Measurements from ENCODE around the gene CYRIA.

The CYRIA gene

DNA sequence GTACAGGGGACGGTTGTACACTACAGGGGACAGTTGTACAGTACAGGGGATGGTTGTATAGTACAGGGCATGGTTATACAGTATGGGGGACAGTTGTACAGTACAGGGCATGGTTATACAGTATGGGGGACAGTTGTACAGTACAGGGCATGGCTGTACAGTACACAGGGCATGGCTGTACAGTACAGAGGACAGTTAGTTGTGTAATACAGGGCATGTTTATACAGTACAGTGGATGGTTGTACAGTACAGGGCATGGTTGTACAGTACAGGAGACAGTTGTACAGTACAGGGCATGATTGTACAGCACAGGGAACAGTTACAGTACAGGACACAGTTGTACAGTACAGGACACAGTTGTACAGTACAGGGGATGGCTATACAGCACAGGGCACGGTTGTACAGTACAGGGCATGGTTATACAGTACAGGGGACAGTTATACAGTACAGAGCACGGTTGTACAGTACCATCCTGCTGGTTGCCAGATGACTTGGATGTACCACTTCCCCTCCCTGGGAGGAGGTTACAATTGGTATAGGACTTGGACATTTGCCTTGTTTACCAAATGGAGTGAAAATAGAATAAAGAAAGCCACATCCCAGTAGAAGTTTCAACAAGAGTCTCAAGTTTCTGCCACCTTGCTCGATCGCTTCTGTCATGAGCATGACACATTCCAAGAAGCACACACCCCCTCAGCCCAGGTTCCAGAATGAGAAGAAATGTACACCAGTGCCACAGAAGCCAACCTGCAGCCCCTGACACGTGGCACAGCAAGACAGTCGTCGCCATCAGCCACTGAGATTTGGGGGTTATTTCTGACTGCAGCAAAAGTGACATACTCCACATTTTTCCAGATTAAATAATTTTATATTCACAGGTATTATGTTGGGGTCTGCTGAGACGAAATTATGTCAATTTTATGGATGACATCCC is 16.0 kb downstream of the CYRIA start:
- no peak for DNase-seq

DNA sequence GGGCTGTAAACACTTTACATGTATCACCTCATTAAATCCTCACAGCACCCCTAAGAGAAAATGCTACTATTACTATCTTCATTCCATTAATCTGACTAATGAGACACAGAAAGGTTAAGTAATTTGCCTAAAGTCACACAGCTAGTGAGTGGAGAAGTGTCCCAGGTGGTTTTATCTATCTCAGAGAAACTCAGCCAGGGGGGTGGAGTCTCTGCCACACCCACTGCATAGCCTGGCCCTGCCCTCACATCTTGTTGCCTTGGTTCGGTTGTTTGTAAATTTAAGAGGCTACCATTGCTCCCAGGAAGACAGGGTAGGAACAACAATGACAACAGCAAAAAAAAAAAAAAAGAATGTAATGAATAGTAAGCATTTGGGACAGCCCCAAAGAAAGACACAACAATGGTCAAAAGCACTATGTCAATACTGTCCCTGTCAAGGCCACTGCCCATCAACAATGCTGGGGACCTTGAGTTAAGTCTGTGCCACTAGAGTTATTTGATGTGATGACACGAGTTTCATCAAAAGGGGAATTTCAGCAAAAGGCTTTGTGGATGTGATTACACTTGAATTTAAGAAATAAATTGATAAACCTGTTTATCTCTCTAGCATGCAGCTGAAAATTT is 17.5 kb downstream of the CYRIA start:
- no peak for DNase-seq

DNA sequence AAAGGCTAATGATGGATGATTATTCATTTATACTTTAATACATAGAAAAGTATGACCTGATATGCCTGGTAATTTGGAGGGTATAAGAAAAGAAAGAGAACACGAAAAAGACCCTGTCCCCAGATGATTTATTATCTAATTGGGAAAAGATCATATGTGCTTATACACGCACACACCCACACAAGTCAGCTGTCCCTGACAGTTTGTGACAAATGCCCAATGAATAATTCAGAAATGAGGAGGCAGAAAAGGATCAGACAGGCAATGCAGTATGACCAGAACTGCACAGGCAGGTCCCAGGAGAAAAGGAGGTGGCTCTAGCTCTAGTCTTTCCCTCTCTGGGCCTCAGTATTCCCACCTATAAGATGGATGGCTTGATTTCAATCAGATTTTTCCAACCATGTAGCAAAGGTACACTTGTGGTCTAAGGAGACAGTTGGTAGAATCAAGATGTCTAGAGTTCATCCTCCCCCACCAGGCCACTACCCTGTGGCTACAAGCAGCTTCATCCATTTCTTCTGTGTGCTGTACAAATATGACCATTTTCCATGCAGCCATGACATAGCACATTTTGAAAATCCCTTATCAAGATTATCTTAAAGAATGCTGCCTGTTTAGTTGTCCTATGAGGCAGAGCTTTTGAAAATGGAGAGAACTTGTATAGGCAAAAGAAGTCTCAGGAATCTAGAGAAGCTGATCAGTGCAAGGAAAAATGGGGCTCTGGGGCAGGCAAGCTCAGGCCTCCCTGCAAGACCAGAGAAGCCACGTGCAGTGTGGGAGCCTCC is 19.7 kb downstream of the CYRIA start:
- peak in 2 of 3 donors; percentile 54 to 66 for DNase-seq

DNA sequence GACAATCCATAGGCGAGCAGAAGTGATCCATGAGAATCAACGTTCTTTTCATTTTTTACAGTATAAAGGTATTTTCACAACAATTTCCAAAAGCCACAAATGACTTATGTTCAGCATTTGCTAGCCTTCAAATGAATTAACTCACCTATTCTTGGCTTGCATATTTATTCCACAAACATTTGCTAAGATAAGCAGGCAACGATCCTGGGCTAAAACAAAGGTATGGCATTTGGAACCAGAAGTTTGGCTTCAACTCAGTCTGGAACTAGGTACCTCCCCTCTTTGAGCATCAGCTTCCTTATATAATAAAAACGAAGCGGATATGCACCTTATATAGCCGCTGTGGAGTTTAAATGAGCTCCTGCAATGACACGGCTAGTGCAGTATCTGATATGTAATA is 20.5 kb downstream of the CYRIA start:
- DNase-seq, result no peak

DNA sequence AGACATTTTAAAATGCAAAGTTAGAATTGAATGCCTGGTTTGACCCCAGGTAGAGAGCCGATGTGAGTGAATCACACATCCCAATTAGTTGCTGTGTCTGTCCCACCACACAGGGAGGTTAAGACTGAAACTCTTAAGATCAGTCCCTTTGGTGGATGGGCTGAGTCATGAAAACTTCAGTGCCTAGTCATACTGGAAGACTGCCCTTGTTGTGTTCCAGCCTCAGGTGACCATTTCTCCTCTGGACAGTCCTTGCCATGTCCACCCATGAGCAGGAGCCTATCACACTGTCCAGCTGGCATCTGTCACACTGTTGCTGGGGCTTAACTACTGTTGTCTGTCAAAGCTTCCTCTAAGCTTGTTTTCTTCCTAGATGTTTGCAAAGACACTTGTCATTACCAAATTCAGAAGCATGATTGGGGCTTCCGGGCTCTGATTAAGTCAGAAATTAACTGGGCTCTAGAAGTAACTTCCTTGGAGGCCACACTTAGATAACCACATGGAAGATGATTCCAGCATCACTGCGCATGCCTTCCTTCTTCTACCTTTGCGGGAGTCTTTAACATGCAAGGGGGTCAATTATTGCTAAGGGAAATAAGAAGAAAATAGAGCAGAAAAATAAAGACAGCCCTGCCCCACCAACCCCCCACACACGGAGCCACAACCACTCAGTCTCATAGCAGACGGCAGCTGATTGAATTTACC is 21.3 kb downstream of the CYRIA start:
- DNase-seq, result peak in 2 of 3 donors; percentile 38 to 45

DNA sequence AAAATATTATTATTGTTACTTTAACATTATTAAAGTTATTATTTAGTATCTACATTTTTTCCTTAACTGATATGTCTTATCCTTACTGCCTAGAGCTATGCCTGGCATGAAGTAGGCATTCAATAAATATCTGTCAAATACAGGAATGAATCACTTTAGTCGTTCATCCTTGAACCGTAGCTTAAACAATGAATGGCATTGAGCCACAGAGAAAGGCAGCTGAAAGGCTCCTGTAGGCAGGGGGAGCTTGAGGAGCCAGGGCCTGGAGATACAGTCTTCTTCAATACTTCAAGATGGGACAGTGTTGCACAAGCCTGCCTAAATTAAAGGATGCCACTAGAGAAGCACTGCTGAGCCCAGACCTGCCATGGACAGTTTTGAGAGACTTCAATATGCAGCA is 22.5 kb downstream of the CYRIA start:
- DNase-seq, result no peak

DNA sequence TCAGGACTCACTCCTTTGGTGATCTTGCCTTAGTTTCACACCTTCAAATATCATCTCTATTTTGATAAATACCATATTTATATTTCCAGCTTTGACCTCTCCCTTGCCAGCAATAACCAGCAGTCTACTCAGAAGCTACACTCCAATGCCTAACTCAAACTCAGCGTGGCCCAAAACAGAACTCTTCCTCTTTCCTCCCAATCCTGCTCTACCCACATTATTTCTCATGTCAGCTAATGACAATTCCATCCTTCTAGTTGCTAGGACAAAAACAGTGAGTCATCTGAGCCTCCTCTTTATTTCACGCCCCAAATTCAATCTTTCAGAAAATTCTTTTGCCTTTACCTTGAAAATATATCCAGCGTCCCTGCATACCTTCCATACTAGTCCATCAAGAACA is 23.5 kb downstream of the CYRIA start:
- peak; percentile 56 to 73 (median 63) for DNase-seq

DNA sequence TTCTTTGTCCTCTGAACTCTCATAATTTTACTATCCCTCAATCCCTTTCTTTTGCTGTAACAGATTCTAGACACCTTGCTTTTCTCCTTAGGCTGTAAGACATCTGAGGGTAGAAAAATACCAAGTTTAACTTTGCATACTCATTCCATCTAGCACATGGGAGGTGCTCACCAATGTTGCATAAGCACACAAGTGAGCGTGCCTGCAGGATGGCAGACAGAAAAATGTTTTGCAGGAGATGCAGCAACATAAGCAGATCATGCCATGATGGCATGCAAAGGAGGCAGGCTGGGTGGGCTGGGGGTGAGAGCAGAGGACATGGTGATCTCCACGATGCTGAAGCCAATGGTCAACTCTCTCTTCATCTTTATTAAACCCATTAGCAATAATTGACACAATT is 24.1 kb downstream of the CYRIA start:
- no peak for DNase-seq

DNA sequence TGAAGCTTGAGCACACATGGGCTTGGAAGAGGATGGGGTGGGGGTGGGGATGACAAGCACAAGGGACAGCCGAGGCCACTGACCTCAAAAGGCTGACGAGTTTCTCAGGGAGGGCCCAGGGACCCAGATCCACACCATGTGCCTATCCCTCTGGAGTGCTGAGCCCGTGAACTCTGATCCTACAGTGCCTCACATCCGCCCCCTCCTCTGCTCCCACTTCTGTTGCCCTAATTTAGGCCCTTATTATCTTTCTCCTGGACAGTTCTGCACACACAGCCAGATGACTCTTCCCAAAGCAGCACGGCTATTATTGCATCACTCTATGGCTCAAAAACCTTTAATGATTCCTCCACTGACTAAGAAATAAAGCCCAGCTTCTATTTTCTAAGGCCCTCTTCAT is 24.8 kb downstream of the CYRIA start:
- DNase-seq, result peak in 1 of 3 donors; percentile 57

DNA sequence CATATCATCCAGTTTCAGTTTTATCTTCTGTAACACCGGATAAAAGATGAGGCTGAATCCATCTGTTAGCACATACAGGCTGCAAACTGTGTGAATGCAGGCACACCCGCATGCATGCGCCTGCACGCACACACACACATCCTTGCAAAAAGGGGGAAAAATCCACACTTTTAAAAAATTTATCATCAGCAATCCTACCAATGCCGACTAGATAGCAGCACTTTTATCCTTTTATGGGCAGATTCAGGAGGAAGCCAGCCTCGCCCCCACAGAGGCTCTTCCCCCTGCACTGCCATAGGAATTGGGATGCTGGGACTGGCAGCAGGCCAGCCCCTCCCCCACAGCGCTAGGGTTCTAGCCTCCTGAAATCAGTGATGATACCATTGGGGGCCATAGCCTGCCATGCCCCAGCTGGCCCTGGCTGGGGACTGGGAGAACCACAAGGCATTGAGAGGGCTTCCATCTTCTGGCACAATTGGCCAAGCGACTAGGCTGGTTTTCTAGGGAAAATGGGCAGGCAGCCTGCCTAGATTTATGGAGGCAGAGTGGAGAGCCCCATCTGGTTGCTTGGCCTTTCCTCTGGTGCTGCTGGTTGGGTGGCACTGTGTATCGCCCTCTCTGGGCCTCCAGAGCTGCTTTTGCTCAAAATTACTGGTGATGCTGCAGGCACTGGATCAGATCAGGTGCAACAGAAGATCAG is 25.5 kb downstream of the CYRIA start:
- DNase-seq, result no peak

DNA sequence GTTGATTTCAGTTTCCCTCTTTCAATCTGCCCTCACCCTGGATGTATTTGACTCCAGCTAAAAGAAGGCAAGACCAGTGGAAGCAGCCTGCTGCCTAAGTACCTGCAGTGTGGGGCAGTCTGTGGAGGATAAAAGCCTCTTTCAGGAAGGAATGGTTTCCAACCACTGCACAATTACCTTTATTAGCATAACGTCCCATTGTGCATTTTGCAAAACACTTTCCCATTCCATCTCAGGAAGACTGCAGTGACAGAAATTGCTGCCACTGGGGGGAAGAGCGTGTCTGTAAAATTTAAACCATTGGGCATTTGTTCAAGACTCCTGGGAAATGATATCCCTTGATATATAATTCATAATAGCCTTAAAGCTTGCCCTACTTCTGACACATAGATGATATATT is 26.2 kb downstream of the CYRIA start:
- no peak for DNase-seq

DNA sequence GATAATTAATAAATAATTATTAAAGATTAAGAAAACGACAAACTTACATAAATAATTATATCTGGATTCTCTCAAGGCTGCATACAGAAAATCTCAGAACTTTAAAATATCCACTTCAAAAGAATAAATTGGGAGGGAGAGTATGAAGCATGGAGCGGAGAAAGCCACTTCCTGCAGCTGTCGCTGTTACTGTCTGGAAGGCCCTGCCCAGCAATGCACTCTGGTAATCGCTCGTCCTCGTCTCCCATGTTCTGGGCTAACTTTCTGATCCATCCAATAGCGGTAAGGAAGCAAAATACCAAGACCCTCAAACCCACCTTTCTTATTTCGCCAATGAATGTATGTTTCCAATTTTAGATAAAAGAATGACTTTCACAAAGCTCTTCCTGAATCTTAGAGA is 26.7 kb downstream of the CYRIA start:
- no peak for DNase-seq

DNA sequence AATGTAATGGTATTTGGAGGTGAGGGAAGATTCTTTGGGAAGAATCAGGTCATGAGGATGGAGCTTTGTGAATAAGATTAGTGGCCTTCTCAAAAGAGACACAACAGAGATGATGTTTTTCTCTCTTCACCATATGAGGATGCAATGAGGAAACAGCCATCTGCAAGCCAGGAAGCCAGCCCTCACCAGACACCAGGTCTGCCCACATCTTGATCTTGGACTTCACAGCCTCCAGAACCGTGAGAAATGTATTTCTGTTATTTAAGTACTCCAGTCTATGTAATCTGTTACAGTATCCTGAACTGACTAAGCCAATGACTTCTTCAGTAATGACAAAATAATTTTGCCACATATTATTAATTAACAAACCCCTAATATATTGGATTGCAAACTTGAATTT is 28.3 kb downstream of the CYRIA start:
- no peak for DNase-seq

DNA sequence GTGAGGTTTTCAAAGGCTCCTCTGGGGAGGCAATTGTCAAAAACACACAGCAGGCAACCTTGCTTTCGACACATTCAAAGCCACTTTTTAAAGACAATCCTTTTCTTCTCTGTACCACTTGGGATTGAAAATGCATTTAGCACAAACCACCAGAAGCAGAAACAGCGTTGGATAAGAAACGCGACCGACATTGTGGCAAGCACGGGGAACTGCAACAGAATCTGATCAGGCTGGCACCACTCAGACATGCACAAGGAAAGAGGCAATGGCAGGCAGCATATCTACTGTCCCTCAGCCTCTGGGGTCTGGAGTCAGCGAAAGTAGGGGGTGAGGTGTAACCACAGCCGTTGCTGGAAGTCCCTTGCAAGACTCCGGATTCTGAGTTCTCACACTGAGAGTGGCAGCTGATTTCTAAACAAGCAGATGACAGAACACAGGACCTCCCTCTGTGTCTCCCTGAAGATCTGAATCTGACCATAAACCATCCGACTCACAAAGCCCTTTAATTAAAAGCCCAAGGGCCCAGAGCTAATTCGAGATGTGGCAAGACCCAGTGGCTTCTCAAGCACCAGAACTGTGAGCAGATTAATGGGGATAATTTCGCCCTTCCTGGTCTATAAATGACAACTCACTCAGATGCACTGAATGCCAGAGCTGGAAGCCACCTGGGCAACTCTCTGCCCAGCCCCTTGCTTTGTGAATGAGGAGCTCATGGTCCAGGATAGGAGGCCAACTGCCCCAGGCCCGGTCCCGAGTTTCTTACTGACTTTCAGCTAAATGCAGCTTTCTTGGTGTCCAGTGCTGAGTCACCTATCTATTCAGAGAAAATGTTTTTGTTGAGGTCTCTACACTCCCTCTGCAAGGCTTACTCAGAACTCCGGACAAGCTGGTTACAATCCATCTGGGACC is 29.6 kb downstream of the CYRIA start:
- peak in 2 of 3 donors; percentile 41 to 67 for DNase-seq

DNA sequence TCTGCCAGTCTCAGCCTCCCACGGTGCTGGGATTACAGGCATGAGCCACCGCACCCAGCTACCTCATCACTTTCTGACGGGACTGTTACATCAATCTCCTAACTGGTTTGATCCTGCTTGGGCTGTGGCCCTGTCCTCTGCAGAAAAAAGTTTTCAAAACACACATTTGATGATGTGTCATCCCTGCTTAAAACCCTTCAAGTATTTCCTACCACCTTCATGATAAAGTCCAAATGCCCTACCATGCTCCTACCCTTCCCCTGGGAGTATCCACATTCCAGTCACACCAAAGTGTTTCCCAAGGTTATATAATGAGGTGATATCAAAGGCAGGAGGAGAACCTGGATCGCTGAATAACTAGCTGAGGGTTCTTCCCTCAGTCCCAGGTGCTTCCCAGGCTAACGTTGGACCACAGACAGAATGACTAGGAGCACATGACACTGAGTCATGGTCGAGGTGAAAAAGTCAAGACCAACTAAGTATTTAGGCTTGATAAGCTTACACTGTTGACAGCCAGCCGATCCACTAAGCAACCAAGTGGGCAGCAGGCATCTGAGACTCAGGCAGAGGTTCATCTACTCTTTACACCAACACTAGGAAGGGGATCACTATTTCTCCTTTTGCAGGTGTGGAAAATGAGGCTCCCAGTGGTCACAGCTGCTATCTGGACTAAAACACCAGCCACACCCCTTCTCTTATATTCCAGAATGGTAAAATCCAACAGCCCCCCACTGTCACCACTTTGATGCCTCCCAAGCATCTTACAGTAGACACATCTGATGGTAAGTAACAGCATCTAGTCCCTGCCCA is 31.8 kb downstream of the CYRIA start:
- peak; percentile 79 to 86 (median 81) for DNase-seq

DNA sequence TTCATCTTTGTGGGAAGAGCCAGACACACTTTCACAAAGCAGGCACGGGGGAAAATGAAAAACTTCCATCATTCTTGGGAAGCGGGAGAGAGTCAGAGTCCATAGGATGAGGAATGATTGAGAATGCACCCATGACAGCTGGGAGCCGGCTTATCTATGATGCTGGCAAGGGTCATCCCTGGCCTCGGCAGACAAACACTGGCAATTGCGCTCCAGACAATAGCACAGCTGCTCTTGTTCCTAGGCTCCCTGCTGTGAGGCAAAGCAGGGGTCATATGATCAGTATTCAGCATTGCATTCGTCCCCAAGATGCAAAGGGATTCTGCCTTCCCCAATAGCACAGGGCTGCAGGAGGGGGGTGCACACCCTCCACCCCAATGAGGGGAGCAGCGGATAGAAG is 33.0 kb downstream of the CYRIA start:
- DNase-seq, result no peak

DNA sequence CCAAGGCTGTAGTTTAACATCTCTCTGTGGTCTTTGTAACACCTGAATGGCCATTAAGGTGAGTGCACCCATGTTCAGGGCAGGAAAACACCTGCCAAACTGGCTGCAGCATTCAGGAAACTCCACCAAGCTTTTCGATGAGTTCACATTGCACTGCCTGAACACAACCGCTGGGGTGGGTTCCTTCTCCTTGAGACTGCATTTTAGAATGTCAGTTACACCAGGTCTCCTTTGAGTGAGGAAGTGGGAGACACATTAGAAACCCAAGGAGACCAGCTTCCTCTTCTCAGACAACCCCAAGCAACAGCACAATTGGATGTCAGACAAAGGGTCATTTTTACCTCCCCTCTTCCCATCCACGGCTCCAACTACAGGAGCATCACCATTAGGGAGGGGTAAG is 35.2 kb downstream of the CYRIA start:
- peak; percentile 69 to 78 (median 72) for DNase-seq

DNA sequence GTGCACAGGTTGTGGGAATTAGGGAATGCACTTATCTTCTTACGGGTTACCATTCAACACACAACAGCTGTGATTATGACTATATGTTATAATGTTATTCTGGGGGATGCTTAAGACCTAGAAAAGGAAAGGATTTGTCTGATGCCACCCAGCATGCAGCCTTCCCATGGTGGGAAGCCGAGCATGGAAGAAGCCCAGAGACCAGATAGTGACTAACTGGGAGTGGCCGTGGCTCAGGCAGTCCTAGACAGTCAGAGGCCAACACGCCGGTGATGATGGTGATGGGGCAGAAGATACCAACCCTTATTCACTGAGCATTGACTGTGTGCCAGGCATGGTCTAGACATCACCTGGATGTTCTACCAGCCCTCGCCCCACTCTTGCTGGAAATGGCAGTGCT is 35.9 kb downstream of the CYRIA start:
- DNase-seq, result no peak

DNA sequence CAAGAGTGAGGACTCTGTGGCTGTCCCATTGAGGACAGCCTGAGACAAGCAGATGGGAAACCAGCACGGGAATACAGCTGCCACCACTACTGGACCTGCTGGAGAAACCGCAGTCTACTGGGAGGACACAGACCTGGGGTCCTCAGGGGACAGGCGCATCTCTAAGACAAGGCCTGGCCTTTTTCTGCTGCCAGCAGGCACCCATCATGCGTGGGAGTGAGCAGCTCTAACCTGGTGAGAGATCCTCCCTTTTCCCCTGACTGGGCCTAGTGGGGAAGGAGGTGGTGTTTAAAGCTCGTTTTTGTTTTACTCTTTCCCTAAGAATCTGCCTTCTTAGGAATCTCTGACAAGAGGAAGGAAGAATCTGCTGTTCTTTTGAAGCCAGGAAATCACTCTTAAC is 36.6 kb downstream of the CYRIA start:
- no peak for DNase-seq

DNA sequence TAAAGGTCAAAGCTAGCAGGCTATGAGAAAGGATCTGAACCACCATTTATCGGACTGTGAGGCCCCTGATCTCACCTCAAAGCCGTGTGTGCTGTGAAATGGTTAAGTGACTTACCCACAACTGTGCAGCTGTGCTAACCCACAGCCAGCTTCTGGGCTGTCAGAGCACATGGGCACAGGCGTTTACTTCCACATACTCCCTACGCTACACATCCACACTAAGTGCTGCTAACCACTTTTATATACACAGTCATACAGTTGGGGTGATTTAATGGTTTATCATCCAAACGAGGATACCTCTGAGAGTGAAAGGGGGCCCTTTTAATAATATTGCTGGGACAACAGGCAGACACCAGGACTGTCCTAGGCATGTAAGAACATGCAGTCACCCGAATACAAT is 37.3 kb downstream of the CYRIA start:
- DNase-seq, result peak in 2 of 3 donors; percentile 50 to 51

Data from suppressor macrophage treated with lipopolysaccharide for 1 hour (primary cell).